ENCODE measurements around the gene MICU2. TPM values are rescaled to one million over a fixed set of nuclear protein-coding genes. Genes with fewer than 3 reads are reported as not detected.

MICU2 gene
- total and polyA plus RNA-seq, 2 experiments from 2014 or later: 51.0 to 122 TPM

- Histone ChIP-seq H3F3A (replicated peaks; ENCODE audit: low read depth) (no peaks in the 10 kb centered on the region), H3K27ac (ENCODE audit: low read depth) (no peak overlapping the region), H3K79me2 (replicated peaks; ENCODE audit: insufficient read depth) (peaks cover 14% of the 10 kb centered on the region; the same call in 1 of the 2 replicates), H3K4me1 (ENCODE audit: insufficient read depth) (no peaks in the 10 kb centered on the region), H2AFZ (no peak overlapping the region), H4K20me1 (replicated peaks; ENCODE audit: insufficient read depth) (peaks cover 3% of the 10 kb centered on the region; the same call in 1 of the 2 replicates), H3K27me3 (ENCODE audit: insufficient read depth) (no peaks in the 10 kb centered on the region), H3K36me3 (ENCODE audit: insufficient read depth) (0 out of 2 replicates have a peak, but pooled peaks cover 3% of the 10 kb centered on the region), H3K4me2 (no peak overlapping the region), H3K9me2 (ENCODE audit: insufficient read depth) (no peaks in the 10 kb centered on the region), H3K4me3 (no peak overlapping the region)
- TF ChIP-seq REST (IDR thresholded peaks at IDR 0.05; ENCODE audit: unreplicated experiment): no peak
- TF ChIP-seq STAT1 (IDR thresholded peaks at IDR 0.05; ENCODE audit: unreplicated experiment): no peak
- TF ChIP-seq CTCF (conservative IDR thresholded peaks at IDR 0.05; ENCODE audit: low read depth in 2 of 2): no peak
- TF ChIP-seq JUNB (IDR thresholded peaks at IDR 0.05; ENCODE audit: unreplicated experiment): no peak
- TF ChIP-seq NANOG (IDR thresholded peaks at IDR 0.05; ENCODE audit: borderline replicate concordance): no peak
- TF ChIP-seq EZH2 (IDR thresholded peaks at IDR 0.05; ENCODE audit: low read depth, unreplicated experiment): no peak
- TF ChIP-seq ZNF331 (CRISPR knock-in tag; IDR thresholded peaks at IDR 0.05; ENCODE audit: low read depth): no peak
- no peak for TF ChIP-seq ZNF114 (CRISPR knock-in tag; IDR thresholded peaks at IDR 0.05)
- TF ChIP-seq POLR2AphosphoS5 (IDR thresholded peaks at IDR 0.05; ENCODE audit: low read depth): no peak
- no peak for ATAC-seq
- no peak overlapping the region for H3K4me3 Mint-ChIP-seq
- H3K36me3 Mint-ChIP-seq (ENCODE audit: low read depth): peaks cover 12% of the 10 kb centered on the region; the same call in 2 of the 3 replicates
- H3K27me3 Mint-ChIP-seq (ENCODE audit: insufficient read depth, low read depth, poor library complexity): no peaks in the 10 kb centered on the region
- DNase-seq (ENCODE audit: low spot score): no peak
- H3K9me3 Mint-ChIP-seq: peaks cover 4% of the 10 kb centered on the region; the same call in 1 of the 3 replicates
- H3K27ac Mint-ChIP-seq: no peak overlapping the region
- no peaks in the 10 kb centered on the region for H3K4me1 Mint-ChIP-seq
These were observed 53.1 kb downstream of the MICU2 start for GRCh38 chr13:21550918-21551317.

- no peaks in the 10 kb centered on the region for H3K9me2 ChIP-seq (ENCODE audit: insufficient read depth)
- no peaks in the 10 kb centered on the region for H3K4me1 Mint-ChIP-seq
- TF ChIP-seq EZH2phosphoT487 (IDR thresholded peaks at IDR 0.05; ENCODE audit: unreplicated experiment) (no peak), CREB1 (CRISPR knock-in tag; IDR thresholded peaks at IDR 0.05; ENCODE audit: low read depth) (no peak), ETS1 (IDR thresholded peaks at IDR 0.05) (no peak), STAT1 (IDR thresholded peaks at IDR 0.05; ENCODE audit: unreplicated experiment) (no peak), ZNF331 (CRISPR knock-in tag; IDR thresholded peaks at IDR 0.05; ENCODE audit: low read depth) (no peak), POLR2AphosphoS5 (IDR thresholded peaks at IDR 0.05; ENCODE audit: low read depth) (no peak), NANOG (IDR thresholded peaks at IDR 0.05; ENCODE audit: borderline replicate concordance) (no peak), CTCF (conservative IDR thresholded peaks at IDR 0.05; ENCODE audit: low read depth in 2 of 2) (no peak), EZH2 (IDR thresholded peaks at IDR 0.05; ENCODE audit: low read depth, unreplicated experiment) (no peak)
- peaks cover 10% of the 10 kb centered on the region; the same call in 1 of the 2 replicates for H3K79me2 ChIP-seq (replicated peaks; ENCODE audit: insufficient read depth)
- H3K4me3 Mint-ChIP-seq: no peak overlapping the region
- no peak overlapping the region for H3K4me2 ChIP-seq
- H3K9me3 Mint-ChIP-seq: peaks cover 4% of the 10 kb centered on the region; the same call in 1 of the 3 replicates
- no peaks in the 10 kb centered on the region for H3F3A ChIP-seq (replicated peaks; ENCODE audit: low read depth)
- no peaks in the 10 kb centered on the region for H3K27me3 ChIP-seq (ENCODE audit: insufficient read depth)
- H3K27ac ChIP-seq (ENCODE audit: low read depth): no peak overlapping the region
- no peak overlapping the region for H2AFZ ChIP-seq
- peaks cover 17% of the 10 kb centered on the region; the same call in 2 of the 3 replicates for H3K36me3 Mint-ChIP-seq (ENCODE audit: low read depth)
- no peak overlapping the region for H3K4me3 ChIP-seq
- DNase-seq (ENCODE audit: low spot score) (no peak), ATAC-seq (no peak)
- peaks cover 4% of the 10 kb centered on the region for H3K27me3 Mint-ChIP-seq (ENCODE audit: insufficient read depth, low read depth, poor library complexity)
- peaks cover 3% of the 10 kb centered on the region; the same call in 1 of the 2 replicates for H4K20me1 ChIP-seq (replicated peaks; ENCODE audit: insufficient read depth)
- H3K4me1 ChIP-seq (ENCODE audit: insufficient read depth): no peaks in the 10 kb centered on the region
- H3K27ac Mint-ChIP-seq: no peak overlapping the region
- H3K36me3 ChIP-seq (ENCODE audit: insufficient read depth): 0 out of 2 replicates have a peak, but pooled peaks cover 3% of the 10 kb centered on the region
These were observed 54.3 kb downstream of the MICU2 start for GRCh38 chr13:21549633-21550032.

Measured in GM23338 (cell line).